GM18858 (cell line): ENCODE results near the gene TBC1D2.
"Not testable (repeated sequence)": the region's sequence is repeated elsewhere in the genome, so short reads cannot be mapped to it uniquely, and the experiment has no call there.

Experiments
- ATAC-seq: cut with Tn5 transposase; IDR thresholded peaks from one replicate; pipeline ENCODE4 v1.9.1; 2021; ENCODE audit not compliant: unreplicated experiment

The TBC1D2 gene

DNA sequence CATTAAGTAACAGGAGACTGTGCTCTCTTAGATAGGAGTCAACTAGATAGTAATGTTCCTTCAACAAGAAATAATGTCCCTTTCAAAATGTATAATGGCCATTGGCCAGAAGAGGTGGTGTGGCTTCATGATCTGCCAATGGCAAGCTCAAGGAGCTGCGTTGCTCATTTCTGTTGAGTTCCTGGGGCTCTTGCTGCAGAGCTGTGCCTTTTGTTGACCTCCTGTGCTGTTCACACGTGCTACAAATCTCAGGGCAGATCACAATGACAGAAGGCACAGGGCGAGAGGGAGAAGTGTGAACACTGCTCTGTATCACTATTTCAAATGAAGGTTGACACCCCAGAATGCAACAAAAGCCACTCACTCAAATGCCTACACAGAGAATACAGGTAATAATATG lies 16.0 kb upstream of the TBC1D2 start:
- ATAC-seq, result no peak

DNA sequence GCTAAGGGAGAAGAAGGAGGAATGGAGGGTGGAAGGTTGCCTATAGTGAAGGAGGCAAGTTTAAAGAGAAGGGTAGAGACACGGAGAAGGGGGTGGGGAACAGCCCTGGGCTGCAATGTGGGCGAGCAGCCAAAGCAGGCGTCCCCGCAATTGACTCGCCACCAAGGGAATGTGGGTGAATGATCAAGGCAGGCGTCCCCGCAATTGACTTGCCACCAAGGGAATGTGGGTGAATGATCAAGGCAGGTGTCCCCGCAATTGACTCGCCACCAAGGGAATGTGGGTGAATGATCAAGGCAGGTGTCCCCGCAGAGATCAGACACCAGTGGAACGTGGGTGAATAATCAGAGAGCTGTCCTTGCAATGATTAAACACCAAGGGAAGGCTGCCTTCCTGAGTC lies 14.8 kb upstream of the TBC1D2 start:
- not testable (repeated sequence) for ATAC-seq

DNA sequence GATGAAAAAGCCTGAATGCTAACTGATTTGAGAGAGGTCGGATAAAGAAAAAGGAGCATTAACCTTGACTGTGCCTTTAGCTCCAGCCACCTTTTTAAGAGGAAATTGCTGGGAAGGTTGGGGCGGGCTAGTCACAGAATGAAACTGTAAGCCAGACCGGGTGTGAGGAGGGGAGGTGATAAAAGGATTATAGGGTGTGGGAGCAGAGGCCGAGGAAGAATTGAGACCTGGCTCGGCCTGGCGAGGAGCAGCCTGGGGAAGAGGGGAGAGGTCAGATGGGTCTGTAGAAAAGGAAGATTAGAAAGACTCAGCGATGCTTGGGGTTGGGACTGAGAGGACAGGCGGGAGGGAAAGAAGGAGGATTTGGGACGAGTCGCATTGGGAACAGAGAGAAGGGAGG lies 14.2 kb upstream of the TBC1D2 start:
- not testable (repeated sequence) for ATAC-seq

DNA sequence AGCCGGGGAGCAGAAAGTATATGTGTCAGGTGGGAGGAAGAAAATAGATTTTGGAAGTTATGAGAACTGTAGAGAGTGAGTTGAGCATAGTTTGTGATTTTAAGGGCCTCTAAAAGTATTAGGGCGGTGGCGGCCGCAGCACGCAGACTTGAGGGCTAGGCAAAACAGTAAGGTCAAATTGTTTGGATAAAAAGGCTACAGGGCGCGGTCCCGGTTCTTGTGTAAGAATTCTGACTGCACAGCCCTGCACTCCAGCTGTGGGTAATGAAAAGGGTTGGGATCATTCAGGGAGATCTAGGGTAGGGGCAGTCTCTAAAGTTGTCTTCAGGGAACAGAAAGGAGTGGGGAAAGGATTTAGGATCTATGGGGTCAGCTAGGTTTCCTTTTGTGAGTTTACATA lies 12.1 kb upstream of the TBC1D2 start:
- ATAC-seq, result not testable (repeated sequence)

DNA sequence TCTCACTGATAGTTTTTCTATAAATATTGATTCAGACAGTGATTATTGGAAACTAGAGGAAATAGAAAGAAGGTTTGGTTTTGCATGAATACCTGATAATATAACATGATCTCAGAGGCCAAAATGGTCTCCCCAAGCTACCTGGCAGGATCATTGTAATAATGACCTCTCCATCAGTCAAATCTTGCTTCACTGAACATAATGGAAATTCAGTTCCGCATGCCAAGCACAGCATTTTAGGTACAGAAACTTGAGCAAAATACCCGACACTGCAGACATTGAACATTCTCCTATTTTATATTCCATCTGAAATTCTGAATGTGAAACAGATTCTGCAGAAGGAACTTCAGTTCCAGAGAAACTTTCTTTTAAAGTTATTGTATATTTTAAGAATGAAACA lies 9.1 kb upstream of the TBC1D2 start:
- no peak for ATAC-seq

DNA sequence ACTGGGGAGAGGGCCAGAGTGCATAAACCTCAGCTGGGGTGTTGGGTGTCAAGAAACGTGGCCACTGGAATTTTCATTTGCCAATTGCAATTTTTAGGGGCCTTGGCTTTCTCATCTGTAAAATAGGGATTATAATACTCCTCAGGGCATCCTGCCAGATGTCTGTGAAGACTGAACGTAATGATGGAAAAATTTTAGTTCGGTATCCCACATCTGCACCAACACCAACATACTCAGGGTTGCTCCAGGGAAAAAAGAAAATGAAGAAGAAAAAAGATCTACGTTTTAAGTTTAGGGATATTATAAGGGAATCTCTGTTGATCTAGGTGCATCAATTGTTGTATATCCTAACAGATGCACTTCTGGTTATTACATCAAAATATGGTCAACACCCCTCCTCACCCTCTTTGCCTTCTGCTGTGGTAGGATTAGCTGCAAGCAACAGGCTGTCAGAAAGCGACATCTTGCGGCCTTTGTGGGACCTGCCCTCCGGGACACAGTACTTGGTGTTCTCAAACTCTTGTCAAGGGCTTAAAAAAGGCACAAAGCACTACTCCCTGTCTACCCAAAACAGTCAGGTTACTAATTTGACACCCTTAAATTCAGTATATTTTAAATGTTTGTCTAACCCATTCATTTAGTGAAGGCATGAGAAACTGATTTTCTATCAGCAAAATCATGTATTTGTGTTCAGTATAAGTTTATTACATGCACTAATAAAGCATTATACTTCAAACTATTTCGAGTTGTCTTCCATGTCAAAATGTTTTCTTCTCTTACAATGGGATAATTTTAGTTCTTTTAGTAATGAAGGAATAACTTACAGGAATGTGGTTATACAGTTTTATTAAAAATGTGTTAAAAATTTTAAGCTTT lies 8.3 kb upstream of the TBC1D2 start:
- peak; percentile 88 for ATAC-seq

DNA sequence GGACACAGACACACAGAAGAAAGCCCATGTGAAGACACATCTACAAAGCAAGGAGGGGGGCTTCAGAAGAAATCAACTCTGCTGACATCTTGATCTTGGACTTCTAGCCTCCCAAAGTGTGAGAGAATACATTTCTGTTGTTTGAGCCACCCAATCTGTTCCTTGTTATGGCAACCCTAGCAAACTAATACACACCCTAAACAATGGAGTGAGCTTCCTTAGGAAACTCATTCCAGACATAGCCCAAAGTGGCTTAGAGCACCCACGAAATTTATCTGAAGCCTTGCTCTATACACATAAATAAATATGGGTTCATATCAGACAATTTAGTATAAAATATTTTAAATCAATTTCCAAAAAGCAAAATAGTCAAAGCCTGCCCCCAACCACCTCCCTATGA lies 7.6 kb upstream of the TBC1D2 start:
- ATAC-seq, result no peak

DNA sequence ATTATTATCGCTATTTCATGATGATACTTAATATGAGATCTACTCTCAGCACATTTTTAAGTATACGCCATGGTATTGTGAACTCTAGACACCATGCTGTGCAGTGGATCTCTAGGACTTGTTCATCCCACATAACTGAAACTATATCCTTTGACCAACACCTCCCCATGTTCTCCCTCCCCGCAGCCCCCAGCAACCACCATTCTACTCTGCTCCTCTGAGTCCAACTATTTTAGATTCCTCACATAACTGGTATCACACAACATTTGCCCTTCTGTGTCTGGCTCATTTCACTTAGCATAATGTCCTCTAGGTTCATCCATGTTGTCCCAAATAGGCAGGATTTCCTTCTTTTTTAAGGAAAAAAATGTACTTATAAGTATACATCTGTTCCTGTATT lies 6.6 kb upstream of the TBC1D2 start:
- ATAC-seq, result no peak

DNA sequence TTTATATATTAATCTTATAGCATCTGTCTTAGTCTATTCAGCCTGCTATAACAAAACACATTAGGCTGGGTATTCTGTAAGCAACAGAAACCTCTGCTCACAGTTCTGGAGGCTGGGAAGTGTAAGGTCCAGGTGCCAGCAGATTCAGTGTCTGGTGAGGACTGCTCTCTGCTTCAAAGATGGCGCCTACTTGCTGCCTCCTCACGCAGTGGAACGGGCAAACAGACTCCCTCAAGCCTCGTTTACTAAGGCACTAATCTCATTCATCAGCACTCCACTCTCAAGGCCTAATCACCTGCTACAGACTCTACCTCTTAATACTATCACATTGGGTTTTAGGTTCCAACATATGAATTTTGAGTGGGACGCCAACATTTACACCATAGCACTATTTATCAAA lies 5.2 kb upstream of the TBC1D2 start:
- no peak for ATAC-seq

DNA sequence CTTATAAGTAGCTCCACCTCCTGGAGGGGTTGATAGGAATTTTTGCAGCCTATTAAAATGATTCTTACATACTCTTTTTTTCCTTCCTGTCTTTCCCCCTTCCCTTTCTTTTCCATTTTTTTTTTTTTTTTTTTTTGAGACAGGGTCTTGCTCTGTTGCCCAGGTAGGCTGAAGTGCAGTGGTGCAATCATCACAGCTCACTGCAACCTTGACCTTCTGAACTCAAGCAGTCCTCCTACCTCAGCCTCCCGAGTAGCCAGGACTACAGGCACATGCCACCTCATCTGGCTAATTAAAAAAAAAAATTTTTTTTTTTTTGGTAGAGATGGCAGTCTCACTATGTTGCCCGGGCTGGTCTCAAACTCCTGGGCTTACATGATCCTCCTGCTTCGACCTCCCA lies 4.3 kb upstream of the TBC1D2 start:
- no peak for ATAC-seq

DNA sequence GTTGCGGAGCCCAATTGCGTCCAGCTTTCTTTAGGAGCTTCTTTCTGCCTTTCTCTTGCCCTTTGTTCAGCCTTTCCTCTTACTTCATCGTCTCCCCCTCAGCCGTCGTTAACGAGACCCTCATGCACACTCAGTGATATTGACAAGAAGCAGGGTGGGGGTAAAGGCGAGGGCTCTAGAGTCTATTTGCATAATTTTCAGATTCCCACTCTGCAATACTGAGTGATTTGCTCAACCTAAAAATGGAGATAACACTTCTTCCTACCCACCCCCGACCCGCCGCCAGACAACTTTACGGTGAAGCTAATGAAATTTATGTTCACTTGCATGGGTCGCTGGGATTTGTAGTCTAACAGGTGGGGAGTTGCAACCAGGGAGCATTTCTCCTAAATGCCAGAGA lies 1.3 kb upstream of the TBC1D2 start:
- ATAC-seq, result no peak

DNA sequence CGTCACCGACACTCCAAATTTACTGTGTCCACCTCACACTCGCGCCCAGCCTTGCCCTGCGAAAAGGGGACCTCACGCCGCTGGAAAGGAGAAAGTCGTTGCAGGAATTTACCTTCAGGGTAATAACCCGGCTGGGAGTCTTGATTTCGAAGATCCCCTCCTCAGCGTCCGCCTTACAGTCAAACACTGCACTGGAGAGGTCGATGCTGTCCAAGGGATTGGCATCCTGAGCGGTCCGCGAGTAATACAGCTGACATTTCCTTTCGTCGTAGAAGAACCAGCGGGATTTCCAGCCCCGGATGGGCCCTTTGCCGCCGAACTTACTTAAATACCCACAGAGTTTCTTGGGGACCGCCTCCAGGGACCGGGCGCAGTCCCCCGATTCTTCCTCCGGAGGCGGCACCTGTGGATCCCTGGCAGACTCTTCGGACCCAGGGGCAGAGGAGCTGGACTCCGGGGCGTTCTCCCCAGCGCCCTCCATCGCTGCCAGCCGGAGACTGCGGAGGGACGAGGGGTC lies 330 bp downstream of the TBC1D2 start:
- peak; percentile 1 for ATAC-seq

DNA sequence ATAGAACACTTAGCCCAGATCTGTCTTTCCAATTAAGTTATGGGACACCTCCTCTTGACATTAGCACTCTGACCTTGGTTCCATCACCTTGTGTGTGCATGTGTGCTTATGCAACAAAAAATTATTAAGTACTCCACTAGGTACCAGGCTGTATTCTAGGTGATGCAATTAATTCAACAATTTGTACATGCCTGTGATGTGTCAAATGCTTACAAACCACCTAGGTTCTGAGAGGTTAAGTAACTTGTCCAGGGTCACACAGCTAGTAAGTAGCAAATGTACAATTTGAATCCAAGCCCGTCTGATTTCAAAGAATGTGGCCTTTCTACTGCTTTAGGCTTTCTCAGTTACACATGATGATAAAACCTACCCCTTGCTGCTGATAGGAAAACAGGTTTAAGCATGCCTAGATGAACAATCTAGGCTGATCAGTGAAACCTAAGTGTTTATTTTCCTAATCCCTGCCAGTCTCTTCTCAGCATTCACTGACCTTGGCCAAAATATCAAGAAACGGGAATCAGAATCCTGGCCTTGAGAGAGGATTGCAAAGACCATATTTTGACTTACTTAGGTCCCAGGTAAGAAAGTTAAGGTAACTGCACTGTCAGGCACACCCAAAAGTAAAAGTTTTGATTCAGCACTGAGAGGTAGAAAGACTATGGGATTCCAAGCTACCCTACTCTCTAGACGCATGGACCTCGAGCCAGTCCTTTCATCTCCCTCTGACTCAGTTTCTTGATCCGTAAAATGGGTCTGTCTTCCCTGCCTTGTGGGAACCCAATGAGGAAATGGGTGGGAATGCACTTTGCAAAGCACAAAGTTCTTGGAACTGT lies 1.0 kb downstream of the TBC1D2 start:
- ATAC-seq, result no peak

DNA sequence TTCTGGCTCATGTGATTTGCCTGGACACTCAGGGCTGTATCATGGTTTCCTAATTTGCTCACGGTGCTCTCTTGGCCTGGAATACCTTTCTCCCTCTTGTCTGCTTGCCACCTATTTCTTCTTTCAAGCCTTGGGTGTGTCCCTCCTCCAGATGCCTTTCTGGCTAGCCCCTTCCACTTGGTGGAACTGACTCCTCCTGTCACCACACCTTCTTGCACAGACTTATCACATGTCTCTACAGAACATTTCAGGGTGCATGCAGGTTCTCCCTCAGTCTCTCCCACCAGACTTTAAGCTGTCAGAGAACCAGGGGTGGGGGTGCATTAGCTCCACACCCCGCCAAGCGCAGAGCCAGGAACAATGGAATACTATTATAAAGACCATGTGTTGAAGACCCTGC lies 1.9 kb downstream of the TBC1D2 start:
- no peak for ATAC-seq

DNA sequence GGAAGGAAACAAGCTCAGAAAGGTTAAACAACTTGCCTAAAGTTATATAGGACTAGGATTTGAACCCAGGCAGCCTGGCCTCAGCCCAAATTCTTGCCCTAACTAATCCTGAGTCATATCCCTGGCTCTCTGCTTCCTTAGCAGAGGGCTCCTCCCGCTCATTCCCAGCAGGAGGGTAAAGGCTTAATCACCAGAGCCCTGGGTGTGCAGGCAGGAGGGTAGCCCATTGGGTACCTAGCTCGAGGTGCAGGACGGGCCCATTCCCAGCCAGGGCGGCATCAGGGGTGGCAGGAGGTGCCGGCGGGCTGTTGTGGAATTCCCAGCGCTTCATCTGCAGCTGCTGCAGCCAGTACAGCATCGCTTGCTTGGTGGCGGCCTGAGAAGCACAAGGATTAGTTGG lies 3.9 kb downstream of the TBC1D2 start:
- ATAC-seq, result no peak

DNA sequence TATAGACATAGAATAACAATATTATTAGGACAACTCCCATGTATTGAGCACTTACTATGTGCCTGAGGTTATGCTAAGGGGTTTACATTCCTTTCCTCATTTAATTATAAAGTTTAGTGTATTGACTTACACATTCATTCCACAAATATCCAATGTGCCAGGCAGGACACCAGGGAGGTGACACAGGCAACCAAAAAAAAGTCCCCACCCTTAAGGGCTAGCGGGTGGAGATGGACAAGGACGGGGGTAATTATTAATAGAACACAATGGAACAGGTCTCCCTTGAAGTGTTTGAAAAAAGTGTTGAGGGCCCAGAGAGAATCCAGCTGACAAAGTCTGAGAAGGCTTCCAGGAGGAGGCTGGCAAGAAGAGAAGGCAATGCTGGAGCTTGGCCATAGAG lies 5.7 kb downstream of the TBC1D2 start:
- no peak for ATAC-seq

DNA sequence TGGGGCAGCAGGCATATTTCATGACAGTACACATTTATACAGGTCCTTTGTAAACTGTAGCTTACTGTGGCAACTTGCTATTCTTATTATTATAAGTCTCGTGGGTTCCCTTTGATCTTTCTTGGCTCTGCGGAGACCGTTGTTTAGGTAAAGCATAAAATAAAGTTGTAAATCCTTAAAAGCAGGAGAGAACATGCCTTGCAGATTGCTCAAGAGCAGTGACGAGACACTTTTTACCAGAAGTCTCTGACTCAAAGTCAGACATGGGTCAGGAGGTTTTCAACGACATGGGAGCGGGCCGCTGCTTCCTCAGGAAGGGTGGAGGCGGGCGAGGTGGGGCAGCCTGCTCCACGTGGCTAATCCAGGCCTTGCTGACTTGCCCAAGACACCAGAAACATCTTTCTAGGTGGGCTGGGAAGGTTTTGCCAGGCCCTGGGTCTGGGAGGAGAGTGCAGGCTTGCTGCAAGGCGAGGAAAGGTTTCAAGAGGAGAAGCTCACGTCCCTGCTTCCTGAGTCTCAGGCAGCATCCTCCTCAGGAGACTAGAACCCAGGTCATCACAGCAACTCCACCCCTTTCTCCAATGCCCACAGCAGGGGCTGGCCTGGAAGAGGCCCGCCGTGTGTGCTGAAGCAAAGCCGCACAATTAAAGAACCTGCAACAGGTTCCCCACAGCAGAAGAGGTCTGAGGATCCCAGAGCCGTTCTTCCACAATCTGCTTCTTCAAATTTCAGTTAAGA lies 6.5 kb downstream of the TBC1D2 start:
- ATAC-seq, result no peak

DNA sequence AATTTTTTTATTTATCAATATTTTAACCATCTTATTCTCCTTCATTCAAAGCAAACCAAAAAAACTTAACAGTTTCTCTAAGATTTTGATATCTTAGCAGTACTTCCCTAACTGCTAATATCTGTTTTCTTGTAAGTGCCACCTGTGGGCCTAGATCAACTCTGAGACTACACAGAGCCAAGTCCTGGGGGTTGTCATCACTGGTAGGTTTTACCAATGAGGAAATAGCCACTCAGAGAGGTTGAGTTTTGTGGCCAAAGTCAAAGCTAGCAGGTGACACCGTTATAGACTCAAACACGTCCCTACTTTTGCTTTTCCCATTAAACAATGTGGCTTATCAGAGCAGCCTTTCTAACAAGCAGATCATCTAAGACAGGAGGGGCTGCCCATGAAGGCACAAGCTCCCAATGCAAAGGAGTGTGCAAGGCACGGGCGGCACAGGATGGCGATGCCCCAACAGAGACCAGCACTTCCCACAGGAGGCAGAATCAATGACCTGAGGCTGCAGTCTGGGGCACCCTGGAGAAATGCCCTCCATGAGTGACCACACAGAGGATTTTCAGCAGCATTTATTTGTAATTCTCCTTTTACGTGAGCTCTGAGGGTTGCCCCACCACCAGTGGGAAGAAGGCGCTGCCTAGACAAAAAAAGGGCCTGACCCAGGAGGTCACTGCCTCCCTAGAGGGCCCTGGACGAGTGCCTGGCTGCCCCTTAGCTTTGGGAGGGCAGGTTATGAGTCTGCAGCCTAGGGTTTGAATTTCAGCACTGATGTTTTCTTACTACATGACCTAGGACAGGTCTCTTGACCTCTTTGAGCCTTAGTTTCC lies 7.4 kb downstream of the TBC1D2 start:
- ATAC-seq, result no peak

DNA sequence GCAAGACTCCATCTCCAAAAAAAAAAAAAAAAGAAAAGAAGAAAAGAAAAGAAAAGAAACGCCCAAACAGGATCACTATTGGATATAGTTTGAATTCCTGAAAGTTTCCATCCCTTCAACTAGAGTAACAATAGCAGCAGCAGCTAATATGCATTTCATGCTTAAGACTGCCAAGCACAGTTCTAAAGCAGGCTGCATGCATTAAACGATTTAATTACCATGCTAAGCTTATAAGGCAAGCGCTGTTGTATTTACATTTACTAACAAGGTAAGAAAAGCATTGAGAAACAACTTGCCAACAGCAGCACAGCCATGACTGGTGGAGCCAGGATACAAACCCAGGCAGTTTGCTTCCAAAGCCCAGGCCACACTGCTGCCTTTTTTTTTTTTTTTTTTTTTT lies 13.0 kb downstream of the TBC1D2 start:
- ATAC-seq, result no peak
